ENCODE measurements around the gene ZNF579. TPM values are rescaled to one million over a fixed set of nuclear protein-coding genes. Genes with fewer than 3 reads are reported as not detected.
A peak's percentile ranks its signal among the peaks of the same experiment; 100 is the strongest.

ZNF579 gene, protein sequence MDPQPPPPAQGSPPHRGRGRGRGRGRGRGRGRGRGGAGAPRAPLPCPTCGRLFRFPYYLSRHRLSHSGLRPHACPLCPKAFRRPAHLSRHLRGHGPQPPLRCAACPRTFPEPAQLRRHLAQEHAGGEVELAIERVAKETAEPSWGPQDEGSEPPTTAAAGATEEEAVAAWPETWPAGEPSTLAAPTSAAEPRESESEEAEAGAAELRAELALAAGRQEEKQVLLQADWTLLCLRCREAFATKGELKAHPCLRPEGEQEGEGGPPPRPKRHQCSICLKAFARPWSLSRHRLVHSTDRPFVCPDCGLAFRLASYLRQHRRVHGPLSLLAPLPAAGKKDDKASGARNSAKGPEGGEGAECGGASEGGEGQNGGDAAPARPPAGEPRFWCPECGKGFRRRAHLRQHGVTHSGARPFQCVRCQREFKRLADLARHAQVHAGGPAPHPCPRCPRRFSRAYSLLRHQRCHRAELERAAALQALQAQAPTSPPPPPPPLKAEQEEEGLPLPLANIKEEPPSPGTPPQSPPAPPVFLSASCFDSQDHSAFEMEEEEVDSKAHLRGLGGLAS
- total RNA-seq, result 10 to 100 TPM in 1 of 5 donors, 1 to 10 TPM in 4; 3.1 to 12.1 (median 5.1) TPM
- polyA plus RNA-seq, result 10 to 100 TPM; 10.8 to 13.0 (median 11.0) TPM
- long read RNA-seq, donor 1, partial matches to known transcripts, result 0 of 3 reads
- long read RNA-seq, donor 1, other reads (novel, unspliced or antisense), result 0 of 3 reads
- long read RNA-seq, donor 2, partial matches to known transcripts, result 0 of 2 reads
- long read RNA-seq, donor 2, other reads (novel, unspliced or antisense), result 0 of 2 reads
- long read RNA-seq, donor 3, partial matches to known transcripts, result 0 of 1 reads
- long read RNA-seq, donor 3, other reads (novel, unspliced or antisense), result 0 of 1 reads
- long read RNA-seq, donor 4, result 0 reads
- long read RNA-seq, donor 5, partial matches to known transcripts, result 0 of 4 reads
- long read RNA-seq, donor 5, other reads (novel, unspliced or antisense), result 0 of 4 reads
- long read RNA-seq, donor 6, transcript ZNF579-201 (2 exons, 2,899 nt), result major isoform, 6 of 6 reads
- long read RNA-seq, donor 6, partial matches to known transcripts, result 0 of 6 reads
- long read RNA-seq, donor 6, other reads (novel, unspliced or antisense), result 0 of 6 reads
- long read RNA-seq, donor 7, partial matches to known transcripts, result 0 of 4 reads
- long read RNA-seq, donor 7, other reads (novel, unspliced or antisense), result 0 of 4 reads
- long read RNA-seq, donor 8, transcript ZNF579-201 (2 exons, 2,899 nt), result major isoform, 5 of 5 reads
- long read RNA-seq, donor 8, partial matches to known transcripts, result 0 of 5 reads
- long read RNA-seq, donor 8, other reads (novel, unspliced or antisense), result 0 of 5 reads
- long read RNA-seq, donor 9, transcript ZNF579-201 (2 exons, 2,899 nt), result major isoform, 6 of 6 reads
- long read RNA-seq, donor 9, partial matches to known transcripts, result 0 of 6 reads
- long read RNA-seq, donor 9, other reads (novel, unspliced or antisense), result 0 of 6 reads
- long read RNA-seq, donor 10, partial matches to known transcripts, result 0 of 1 reads
- long read RNA-seq, donor 10, other reads (novel, unspliced or antisense), result 0 of 1 reads

DNA sequence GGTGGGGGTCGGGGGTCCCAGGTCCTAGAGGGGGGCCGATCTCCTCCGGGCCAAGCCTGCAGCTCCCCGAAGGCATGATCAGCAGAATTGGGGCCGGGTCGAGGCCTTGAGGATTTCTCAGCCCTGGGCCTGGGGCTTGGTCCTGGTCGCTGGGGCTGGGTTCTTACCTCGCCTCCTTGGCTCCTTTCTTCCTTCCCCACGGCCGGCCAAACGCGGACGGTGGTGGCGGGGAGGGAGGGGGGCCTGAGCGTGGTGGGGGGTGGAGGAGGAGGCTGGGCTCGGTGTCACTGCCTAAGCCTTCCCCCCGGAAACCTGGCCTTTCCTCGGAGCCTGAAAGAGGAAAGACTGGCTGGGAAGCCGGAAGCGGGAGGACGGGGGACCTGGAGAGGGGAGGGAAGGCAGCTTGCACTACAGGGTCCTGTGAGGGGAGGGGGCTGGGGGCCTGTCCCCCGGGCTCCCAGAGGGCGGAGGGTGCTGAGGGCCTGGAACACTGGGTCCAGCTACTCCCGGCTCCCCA, at the start of gene ZNF579:
Gene ZNF579, minus strand, starts transcription at position 221 of the 517 bp plus-strand sequence. CDS start 1,209 bp downstream, outside the sequence.
- Histone ChIP-seq H3K4me3 (peak within 1 kb of the TSS; percentile 73 to 95 (median 82)), H3K36me3 (peaks cover 16 to 31% (median 29%) of the 10 kb centered on the region in 4 donors), H3K27ac (peak within 1 kb of the TSS; percentile 92 to 96 (median 93)), H3K4me1 (peaks cover 24 to 41% (median 35%) of the 10 kb centered on the region in 4 donors), H3K9me3 (no peaks in the 10 kb centered on the region), H3K27me3 (peaks cover 0 to 3% (median 0%) of the 10 kb centered on the region in 3 donors)
- TF ChIP-seq EP300 (IDR thresholded peaks at IDR 0.05), result no peak
- TF ChIP-seq POLR2A (IDR thresholded peaks at IDR 0.05), result no peak
- peak; percentile 42 to 89 (median 45) for TF ChIP-seq POLR2AphosphoS5 (IDR thresholded peaks at IDR 0.05)
- 0 to 2% (median 0%) methylated on average over 14 to 24 of the region's 24 CpGs for WGBS, 5 donors
- DNase-seq, result peak; percentile 89 to 96
- intact Hi-C loops (cut with DNase I; ENCODE audit: low total_unique reads), result no loop called here

DNA sequence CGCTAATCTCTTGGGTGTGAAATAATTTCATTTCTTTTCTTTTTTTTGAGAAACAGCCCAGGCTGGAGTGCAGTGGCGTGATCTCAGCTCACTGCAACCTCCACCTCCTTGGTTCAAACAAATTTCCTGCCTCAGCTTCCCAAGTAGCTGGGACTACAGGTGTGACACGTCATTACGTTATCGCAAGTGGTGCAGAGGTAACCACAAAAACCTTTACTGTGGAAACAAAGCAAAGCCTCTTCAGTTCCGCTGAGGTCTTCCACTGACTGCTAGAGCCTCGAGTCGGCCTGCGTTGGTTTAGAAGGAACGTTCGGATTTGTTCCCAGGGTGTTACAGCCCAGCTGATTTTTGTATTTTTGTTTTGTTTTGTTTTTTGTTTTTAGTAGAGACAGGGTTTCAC, 45.7 kb upstream of the ZNF579 start:
- intact Hi-C loops (cut with DNase I; ENCODE audit: low total_unique reads), result no loop called here
- H3K27me3 ChIP-seq, result no peaks in the 10 kb centered on the region
- TF ChIP-seq POLR2AphosphoS5 (IDR thresholded peaks at IDR 0.05) (no peak), POLR2A (IDR thresholded peaks at IDR 0.05) (no peak), EP300 (IDR thresholded peaks at IDR 0.05) (no peak)
- TF ChIP-seq, protein P1, sequence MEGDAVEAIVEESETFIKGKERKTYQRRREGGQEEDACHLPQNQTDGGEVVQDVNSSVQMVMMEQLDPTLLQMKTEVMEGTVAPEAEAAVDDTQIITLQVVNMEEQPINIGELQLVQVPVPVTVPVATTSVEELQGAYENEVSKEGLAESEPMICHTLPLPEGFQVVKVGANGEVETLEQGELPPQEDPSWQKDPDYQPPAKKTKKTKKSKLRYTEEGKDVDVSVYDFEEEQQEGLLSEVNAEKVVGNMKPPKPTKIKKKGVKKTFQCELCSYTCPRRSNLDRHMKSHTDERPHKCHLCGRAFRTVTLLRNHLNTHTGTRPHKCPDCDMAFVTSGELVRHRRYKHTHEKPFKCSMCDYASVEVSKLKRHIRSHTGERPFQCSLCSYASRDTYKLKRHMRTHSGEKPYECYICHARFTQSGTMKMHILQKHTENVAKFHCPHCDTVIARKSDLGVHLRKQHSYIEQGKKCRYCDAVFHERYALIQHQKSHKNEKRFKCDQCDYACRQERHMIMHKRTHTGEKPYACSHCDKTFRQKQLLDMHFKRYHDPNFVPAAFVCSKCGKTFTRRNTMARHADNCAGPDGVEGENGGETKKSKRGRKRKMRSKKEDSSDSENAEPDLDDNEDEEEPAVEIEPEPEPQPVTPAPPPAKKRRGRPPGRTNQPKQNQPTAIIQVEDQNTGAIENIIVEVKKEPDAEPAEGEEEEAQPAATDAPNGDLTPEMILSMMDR (IDR thresholded peaks at IDR 0.05), result no peak
- H3K9me3 ChIP-seq, result no peaks in the 10 kb centered on the region
- no peak overlapping the region for H3K27ac ChIP-seq
- peaks cover 5 to 29% (median 15%) of the 10 kb centered on the region in 4 donors for H3K4me1 ChIP-seq
- WGBS, 5 donors, result 59 to 78% (median 73%) methylated on average over 11 of the region's 11 CpGs
- H3K4me3 ChIP-seq, result no peak overlapping the region
- no peak for DNase-seq
- peaks cover 6 to 14% (median 12%) of the 10 kb centered on the region in 4 donors for H3K36me3 ChIP-seq

DNA sequence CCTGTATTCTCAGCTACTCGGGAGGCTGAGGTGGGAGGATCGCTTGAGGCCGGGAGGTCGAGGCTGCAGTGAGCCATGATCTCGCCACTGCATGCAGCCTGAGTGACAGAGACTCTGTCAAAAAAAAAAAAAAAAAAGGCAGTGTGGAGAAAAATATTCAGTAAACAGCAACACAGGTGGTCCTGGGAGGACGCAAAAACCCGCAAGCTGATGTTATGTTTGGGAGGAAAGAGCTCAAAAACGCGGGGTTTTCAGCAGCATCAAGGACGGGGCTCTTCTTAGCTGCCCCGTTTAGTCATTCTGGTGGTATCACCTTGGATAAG, 44.3 kb upstream of the ZNF579 start:
- no peak for DNase-seq
- 42 to 47% (median 46%) methylated on average over 11 of the region's 11 CpGs for WGBS, 5 donors
- no peak for TF ChIP-seq POLR2AphosphoS5 (IDR thresholded peaks at IDR 0.05)
- TF ChIP-seq POLR2A (IDR thresholded peaks at IDR 0.05), result no peak
- TF ChIP-seq, protein P1 (IDR thresholded peaks at IDR 0.05), result no peak
- no peak for TF ChIP-seq EP300 (IDR thresholded peaks at IDR 0.05)

More for the DNA sequence above, 44.3 kb upstream of the ZNF579 start:
- Histone ChIP-seq H3K4me3 (peak overlapping the region; percentile 46 to 65 (median 49)), H3K4me1 (peaks cover 5 to 35% (median 15%) of the 10 kb centered on the region in 4 donors), H3K36me3 (peaks cover 6 to 26% (median 21%) of the 10 kb centered on the region in 4 donors), H3K27me3 (no peaks in the 10 kb centered on the region), H3K9me3 (no peaks in the 10 kb centered on the region), H3K27ac (peak overlapping the region; percentile 94 to 100 (median 97))
- intact Hi-C loops (cut with DNase I; ENCODE audit: low total_unique reads), result no loop called here

Measured in stomach (tissue), 19 donors.